HG03432 (cell line): ENCODE measurements around the gene MATCAP1.
A peak's percentile ranks its signal among the peaks of the same experiment; 100 is the strongest.

Experiments used
- ATAC-seq: cut with Tn5 transposase; IDR thresholded peaks from one replicate; pipeline ENCODE4 v1.9.1; 2021; ENCODE audit warnings: mild to moderate bottlenecking, moderate library complexity; ENCODE audit not compliant: unreplicated experiment

The MATCAP1 gene

DNA sequence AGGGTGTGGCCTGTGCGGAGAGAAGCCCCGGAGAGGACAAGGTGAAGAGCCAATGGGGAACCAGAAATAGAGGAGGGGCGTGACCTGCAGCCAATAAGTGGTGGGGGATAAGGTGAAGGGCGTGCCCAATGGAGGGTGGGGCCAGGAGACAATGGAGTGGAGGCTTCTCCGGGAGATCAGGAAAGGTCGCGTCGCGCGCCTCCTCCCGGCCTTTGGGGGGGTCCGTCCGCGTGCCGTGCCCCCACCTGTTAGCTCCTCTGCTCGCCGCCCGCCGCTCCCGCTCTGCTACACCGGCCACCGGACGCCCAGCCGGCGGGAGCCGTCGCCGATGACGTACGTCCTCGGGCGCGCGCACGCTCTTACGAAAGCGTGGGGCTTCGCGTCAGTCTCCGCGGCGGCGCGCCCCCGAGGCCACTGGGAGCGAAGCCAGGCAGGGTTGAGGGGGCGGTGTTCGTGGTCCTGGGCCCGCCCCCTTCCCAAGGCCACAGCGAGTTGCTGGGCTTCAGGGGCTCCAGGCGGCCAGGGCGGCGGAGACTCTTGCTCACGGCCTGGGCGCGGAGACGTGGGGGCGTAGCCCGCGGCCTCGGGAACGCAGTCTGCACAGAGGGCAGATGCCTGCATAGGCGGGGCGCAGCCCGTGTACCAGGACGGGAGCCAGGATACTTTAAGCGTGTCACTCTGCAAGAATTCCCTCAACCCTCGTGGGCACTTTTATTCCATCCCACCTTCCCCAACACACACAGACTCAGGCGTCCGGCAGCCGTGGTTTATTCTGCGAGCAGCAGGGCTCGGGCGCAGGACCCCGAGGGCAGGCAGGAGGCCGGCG, at the start of gene MATCAP1:
Gene MATCAP1, minus strand, starts transcription at position 337 of the 826 bp plus-strand sequence. CDS start 3,353 bp downstream, outside the sequence.
- peak; percentile 92 for ATAC-seq

DNA sequence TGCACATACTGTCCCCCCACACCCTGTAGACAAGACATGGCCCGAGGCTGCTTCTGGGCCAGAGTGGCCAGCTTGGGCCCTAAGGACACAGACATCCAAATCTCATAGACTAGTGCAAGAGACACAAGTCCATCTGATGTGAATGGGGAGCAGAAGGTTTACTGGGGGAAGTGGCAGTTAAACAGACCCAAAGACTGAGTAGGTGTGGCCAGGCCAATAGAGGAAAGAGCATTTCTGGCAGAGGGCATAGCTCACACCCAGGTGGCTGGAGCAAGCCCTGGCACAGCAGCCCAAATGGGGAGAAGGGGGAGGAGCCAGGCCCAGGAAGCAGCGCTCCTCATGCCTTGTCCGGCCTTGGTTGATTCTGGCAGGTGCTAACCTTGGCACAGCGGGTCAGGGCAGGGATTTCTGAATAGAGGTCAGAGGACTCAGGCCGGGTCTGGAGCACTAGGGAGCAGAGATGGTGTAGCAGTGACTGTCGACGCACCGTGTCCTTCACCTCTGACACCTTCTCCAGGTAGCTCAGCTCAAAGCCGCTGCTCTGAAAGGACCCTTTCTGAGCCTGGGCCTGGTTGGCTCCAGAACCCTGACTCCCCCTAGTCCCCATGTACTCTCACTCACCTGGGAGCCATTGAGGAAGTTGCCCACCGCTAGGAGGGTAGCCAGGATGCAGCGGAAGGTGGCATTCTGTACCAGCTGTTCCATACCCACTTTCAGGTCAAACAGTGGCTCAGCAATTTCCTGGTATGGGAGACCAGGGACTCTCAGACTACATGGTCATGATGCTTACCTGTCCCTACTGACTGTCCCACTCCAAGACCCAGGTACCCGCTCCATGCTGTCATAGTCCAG, 47.3 kb upstream of the MATCAP1 start:
- ATAC-seq, result no peak

DNA sequence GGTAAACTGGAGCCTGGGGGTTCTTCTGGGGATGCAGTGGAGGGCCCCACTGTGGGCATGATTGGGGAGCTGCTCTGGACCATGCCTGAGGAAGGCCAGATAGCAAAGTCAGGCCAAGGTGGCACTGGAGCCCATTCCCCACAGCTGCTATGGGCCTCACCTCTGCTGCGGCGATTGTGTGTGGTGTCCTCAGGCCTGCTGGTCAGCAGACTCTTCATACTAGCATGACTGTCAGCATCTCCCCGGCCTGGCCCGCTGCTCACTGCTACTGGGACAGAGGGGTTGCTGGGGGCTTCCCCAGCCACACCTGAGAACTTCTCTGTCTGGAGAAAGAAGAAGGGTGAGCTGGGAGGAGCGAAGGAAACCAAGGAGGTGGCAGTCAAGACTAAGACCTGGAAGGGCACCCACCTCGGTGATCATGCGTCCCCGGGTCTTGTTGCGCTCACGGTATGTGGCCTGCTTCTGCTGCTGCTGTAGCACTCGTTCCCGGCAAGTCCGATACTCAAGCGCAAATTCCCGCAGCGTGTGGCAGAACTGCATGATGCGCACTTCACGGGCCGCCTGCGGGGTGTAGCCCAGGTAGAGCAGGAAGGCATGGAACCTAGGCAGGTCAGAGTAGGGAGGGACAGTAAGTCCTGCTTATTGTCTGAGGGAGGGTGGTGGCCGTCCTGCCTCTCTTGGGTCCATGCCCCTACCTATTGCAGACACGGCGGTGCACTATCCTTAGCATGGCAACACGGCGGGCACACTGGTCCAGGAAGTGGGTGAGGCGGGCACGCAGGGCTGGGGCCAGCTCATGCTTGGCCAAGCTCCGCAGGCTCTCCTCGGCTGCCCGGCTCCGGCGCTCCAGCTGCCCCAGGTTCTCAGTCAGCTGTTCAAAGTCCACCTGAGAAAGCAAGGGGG, 46.4 kb upstream of the MATCAP1 start:
- ATAC-seq, result no peak

DNA sequence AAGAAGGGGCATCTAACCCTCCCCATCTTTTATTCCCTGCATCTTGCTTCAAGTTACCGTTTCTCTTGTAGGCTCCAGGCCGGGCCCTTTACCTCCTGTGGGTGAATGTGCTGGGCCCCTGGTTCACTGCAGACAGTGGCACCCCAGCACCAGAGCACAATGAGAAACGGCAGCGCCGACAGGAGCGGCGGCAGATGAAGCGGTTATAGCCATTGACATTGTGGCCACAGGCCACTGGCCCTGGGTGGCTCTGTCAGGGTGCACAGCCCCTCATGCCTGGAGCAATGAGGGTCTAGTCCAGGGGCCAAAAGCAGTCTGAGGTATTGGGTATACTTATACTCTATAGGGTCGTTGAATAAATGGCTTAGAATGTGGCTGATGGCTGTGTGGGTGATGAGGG, 45.1 kb upstream of the MATCAP1 start:
- ATAC-seq, result no peak

DNA sequence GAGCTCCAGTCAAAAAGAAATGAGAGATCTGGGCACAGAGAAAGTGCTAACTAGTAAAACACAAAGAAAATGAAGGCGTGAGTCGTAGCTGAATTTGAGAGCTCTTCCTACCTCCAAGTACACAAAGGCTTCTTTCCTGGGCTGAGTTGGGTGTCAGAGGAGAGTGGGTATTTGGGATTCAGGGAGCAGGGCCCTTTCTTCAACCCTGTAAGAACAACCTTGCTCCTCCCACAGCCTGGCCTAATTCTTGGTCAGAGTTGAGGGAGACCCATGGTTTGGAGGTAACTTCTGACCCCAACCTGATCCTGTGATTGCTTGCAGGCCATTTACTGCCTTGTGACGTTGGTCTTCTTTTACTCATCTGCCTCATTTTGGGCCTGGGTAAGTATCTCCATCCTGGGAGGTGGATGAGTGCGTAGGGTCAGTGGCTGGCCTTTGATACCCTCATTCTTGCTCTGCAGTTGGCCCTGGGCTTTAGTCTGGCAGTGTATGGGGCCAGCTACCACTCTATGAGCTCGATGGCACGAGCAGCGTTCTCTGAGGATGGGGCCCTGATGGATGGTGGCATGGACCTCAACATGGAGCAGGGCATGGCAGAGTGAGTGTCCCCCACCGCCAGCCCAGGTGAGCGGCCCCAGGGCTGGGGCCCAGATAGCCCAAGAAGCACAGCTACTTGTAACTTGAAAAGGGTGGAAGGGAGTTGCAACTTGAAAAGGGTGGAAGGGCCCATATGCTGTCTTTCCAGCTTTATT, 44.4 kb upstream of the MATCAP1 start:
- ATAC-seq, result no peak

DNA sequence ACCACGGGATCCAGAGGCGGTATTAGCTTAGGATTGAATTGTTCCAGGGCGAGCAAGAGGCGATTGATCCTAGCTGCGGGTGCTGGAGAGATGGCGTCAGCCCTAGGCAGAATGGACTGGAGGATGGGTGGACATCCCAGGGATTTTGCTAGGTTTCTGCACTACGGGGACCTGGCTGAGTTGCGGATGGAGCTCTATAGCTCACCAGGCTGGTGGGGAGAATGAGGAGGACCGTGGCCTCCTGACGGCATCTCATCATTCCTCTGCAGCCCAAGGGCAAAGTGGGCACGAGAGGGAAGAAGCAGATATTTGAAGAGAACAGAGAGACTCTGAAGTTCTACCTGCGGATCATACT, 43.8 kb upstream of the MATCAP1 start:
- no peak for ATAC-seq

DNA sequence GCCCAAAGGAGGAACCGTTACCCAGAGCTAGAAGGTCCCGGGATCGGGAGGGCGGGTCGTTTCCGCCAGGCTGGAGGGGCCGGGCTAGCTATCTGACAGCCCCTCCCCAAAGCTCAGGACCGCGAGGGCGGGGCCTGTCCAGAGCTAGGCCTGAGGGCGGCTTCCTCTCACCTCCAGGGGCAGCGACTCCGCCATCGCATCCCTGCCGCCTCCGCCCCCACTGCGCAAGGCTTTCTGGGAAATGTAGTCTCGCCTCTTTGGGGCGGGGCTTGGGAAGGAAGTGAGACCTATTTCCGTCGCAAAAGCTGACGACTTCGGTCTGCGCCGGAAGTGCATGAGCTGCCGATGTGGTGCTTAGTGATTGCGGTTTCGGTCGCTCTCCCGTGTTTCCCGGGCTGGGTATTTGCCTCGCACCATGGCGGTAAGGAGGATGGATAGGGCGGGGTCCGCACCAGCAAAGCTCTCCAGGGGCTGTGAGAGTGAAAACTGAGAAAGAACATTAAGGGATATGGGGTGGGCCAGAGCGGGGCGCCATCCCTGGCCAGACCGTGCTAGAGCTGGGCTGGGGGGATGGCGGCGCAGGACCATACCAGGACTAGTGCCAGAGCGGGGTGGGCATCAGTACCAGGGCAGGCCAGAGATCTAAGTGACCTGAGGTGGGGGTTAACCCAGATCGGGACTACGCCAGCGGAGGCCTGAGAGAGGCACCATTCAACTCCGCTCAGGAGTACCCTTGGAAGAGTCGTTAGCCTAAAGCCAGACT, 43.2 kb upstream of the MATCAP1 start, which contains the start of gene TMEM208:
Gene TMEM208, plus strand, starts transcription at position 327 of the 763 bp plus-strand sequence. Its CDS starts 89 bp downstream, at position 416.
- peak; percentile 95 for ATAC-seq

DNA sequence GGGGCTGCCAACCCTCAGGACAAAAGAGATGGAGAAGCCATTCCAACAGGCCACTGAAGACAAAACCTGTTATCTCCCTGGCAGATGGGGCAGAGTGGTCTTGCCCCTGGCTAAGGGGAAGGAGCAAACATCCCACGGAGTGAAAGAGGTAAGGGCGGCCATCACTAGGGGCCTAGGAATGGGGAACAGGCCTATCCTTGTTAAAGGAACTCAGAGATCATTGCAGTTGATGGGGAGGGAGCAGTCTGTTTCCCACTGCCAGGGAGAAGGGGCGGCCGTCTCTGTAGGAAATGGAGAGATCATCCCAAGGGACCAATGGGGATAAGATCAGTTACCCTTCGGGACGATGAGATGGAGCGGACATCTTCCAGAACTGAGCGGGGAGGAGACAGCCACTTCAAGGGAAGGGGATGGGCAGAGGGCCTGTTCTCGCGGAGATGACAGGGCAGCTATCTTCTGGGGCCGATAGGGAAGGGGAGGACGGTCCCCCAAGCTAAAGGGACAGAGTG, 42.6 kb upstream of the MATCAP1 start:
- ATAC-seq, result no peak

DNA sequence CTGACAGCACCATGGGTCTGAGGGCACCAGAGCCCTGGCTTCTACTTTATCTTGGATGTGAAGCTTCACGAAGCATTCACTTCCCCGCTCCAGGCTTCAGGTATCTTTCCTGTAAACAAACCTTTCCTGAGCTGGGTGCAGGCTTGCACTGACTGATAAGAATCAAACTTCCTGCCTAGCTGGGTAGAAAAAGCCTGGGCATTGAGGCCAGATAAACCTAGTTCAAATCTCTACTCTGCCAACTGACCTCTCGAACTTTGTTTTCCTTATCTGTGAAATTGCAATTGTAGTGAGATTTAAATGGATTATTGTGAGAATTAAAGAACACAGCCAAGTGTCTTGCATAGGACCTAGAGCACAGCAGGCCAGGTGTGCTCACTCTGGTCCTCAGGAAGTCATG, 40.2 kb upstream of the MATCAP1 start:
- ATAC-seq, result no peak

DNA sequence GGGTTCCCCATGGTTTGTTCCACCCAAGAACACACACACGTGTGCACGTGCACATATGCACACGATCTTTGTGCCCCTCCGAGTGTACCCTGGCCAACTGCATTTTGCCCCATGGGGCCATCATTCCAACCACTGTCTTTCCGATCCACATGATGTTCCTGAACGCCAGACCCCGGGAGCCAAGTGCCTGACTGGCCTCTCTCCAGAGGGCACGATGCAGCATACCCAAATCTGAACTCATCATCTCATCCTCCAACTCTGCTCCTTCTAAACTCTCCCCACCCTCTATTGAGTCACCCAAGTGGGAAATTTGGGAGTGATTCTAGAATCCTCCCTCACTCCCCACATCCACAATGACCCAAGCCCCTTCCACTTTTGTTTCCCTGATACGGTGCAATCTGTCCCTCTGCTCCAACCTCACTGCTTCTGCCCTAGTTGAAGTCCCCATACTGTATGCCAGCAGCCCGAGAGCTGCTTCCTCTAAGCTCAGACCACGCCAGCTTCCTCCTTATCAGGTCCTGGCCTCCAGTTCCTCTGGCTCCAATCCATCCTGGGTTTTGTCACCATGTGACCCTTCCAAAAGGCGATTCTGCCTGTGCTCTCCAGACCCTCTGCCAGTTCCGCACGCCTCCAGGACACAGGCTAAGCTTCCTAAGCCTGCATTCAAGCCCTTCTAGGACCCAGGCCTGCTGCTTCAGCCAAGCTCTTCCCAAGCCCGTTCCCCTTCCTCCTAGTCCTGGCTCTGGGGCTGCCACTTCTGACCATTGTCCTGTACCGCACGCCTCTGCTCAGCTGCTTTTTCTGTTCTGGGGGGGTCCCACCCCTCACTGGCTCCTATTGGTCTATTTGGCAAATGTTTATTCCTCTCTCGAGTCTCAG, 33.1 kb upstream of the MATCAP1 start:
- no peak for ATAC-seq

DNA sequence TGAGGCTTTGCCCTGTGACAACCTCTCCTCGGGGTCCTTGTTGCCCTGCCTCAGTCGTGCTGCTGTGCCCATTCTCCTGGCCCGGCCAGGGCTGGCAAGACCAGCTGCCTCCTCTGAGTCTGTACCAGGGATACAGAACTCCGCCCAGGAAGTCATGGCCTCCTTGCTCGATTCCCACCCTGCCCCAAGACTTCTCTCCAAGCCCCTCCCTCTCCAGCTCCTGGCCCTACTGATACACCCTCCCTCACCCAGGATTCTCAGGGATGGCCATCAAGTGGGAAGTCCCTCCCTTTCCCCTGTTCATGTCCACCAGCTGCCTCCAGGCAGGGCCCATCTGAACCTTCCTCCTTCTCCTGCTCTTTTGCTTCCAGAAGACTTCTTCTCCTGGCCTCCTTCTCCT, 31.9 kb upstream of the MATCAP1 start:
- no peak for ATAC-seq

DNA sequence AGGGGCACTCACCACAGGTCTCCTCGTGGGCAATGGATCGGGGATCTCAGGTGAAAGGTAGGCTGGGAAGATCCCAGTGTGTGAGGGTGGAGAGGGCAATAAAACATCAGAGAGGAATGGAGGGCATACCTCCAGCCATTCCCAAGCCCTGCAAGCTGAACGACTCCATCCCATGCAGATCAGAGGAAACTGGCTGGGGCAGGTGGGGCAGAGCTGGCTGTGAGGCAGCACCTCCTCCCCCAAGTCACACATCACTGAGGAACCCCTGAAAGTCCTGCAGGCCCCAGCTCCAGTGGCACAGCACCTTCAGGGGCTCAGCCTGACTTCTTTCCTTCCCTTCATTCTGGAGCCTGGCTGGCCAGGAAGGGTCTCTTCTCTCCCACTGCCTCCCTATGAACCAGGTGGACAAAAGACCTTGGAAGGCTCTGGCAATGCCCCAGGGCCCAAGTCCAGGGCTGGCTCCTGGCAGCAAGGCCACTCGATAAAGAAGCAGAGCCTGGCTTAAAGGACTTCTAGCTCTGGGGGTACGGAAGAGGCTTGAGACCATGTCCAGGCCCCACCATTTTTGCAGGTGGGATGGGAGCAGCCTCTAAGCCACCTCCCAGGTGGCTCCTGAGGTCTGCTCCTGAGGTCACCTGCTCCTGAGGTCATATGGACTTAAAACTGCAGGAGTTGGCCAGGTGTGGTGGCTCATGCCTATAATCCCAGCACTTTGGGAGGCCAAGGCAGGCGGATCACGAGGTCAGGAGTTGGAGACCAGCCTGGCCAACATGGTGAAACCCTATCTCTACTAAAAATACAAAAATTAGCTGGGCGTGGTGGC, 29.6 kb upstream of the MATCAP1 start:
- ATAC-seq, result no peak

DNA sequence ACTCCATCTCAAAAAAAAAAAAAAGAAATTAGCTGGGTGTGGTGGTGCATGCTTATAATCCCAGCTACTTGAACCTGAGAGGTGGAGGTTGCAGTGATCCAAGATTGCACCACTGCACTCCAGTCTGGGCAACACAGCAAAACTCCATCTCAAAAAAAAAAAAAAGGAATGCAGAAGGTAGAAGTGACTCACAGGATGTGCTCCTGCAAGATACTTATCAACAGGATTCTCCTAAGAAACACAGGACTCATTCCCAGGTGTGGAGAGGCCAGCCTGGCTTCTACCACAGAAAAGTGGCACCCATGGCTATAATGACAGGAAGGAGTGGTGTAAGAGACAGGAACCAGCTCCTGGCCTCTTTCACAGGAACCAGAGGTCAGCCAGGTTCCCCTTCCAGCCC, 29.0 kb upstream of the MATCAP1 start:
- no peak for ATAC-seq

DNA sequence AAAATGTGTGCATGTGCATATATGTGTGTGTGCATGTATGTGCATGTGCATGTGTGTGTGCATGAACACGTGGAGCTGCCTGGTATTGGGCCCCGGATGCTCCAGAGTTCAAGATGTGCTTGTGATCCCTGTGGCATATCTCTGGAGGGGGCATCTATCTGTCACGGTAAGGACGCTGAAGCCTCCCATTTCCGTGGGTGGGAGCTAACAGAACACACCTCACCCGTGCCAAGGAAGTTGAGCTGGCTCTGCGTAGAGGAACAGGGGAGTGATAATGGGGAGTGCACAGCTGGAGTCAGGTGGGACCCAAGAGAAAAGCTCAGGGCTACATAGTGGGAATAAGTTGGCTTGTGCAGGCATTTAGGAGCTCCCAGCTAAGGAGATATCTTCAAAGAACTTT, 27.9 kb upstream of the MATCAP1 start:
- no peak for ATAC-seq

DNA sequence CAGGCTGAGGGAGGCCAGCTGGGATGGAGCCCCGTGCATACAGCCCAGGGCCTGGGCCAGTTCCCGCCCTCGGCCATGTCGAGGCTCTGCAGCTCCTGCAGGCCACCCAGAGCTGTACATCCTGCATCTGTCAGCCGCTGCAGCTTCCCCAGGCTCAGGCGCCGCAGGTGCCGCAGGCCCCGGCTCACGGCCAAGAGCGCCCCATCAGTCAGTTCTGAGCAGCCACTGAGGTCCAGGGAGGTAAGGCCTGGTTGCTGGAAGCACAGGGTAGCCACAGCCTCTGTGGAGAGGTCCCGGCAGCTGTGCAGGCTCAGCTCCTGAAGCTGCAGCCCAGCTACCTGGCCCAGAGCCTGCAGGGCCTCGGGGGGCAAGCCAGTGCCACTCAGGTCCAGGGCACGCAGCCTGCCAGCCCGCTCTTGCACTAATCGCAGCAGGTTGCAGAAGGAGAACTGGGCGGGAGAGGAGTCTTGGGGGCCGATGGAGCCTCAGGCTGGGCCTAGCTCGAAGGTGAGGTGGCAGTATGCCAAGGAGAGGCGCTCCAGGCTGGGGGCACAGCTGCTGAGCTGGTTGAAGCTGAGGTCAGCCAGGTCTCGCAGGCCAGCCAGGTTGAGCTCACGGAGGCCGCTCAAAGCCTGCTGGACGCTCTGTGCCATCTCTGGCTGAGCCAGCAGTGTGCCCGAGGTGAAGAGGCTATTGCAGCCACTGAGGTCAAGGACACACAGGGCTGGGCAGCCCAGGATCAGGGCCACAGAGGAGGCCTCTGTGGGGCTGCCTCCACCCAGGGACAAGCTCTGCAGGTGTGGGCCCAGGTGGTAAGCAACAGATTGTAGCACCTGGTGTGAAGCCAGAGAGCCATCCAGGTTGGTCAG, 26.5 kb upstream of the MATCAP1 start:
- no peak for ATAC-seq

DNA sequence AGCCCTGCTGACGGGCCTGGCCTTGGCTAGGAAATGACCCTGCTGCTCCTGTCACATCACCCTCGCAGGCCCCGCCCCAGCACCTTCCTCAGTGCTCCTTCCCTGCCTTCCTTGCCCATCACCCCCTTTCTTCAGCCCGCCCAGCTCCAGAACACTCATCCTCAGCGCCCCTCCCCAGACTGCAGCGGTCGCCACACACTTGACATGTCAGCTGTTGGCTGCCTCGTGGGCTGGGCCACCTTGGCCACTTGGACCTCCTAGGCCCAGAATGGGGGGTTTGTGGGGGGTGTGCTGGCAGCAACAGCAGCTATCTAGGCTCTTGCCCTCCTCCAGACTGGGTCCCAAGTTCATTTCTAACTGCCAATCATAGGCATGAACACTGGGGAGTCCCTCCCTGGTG, 25.8 kb upstream of the MATCAP1 start:
- ATAC-seq, result no peak
